Cardiac muscle cell (in vitro differentiated cells and primary cell): ENCODE measurements around the gene PLXND1. TPM values are rescaled to one million over a fixed set of nuclear protein-coding genes. Genes with fewer than 3 reads are reported as not detected.

ENCODE experiments used
- DNase-seq, 2 donors: peaks; one replicate each; pipeline versions ENCODE4 v3.0.0 to v3.0.0-alpha.2; 2010 to 2017; ENCODE audit warnings: low read depth in 1 of 2, low spot score in 1 of 2
- H3K27ac ChIP-seq: fragments of 200-600 bp; sonication (generic); 2 replicates; pipeline ENCODE4 v1.5.1; 2016
- H3K27me3 ChIP-seq: fragments of 200-600 bp; sonication (generic); 2 replicates; pipeline ENCODE4 v1.6.0; 2016; ENCODE audit warnings: control low read depth
- H3K36me3 ChIP-seq: fragments of 200-600 bp; sonication (generic); 2 replicates; pipeline ENCODE4 v1.5.1; 2016; ENCODE audit warnings: control low read depth
- H3K4me1 ChIP-seq: fragments of 200-600 bp; sonication (generic); 2 replicates; pipeline ENCODE4 v1.8.1; 2017; ENCODE audit warnings: low read depth, mild to moderate bottlenecking, mixed run types
- H3K4me3 ChIP-seq: fragments of 200-600 bp; sonication (generic); 2 replicates; pipeline ENCODE4 v1.5.1; 2016; ENCODE audit warnings: mild to moderate bottlenecking
- H3K9me3 ChIP-seq: fragments of 200-600 bp; sonication (generic); 2 replicates; pipeline ENCODE4 v1.5.1; 2017; ENCODE audit warnings: low read depth, mild to moderate bottlenecking, control low read depth
- polyA plus RNA-seq: library from polyadenylated mRNA; unstranded; fragments of >200 nt; fragmentation: Nextera tagmentation; extraction: Ambion mirVana; gene quantifications from 2 replicates; pipeline ENCODE4 v1.2.1, GENCODE V29; 2016
- total RNA-seq: library from RNA; depleted of rRNA; stranded (reverse); fragments of >200 nt; gene quantifications from 2 replicates; pipeline ENCODE4 v1.2.3, GENCODE V29; 2016
- TF ChIP-seq, protein P1 (sequence below): IDR thresholded peaks from 2 replicates; pipeline ENCODE4 v1.5.1; 2012; ENCODE audit warnings: low read depth, mild to moderate bottlenecking, low read length

The PLXND1 gene, protein sequence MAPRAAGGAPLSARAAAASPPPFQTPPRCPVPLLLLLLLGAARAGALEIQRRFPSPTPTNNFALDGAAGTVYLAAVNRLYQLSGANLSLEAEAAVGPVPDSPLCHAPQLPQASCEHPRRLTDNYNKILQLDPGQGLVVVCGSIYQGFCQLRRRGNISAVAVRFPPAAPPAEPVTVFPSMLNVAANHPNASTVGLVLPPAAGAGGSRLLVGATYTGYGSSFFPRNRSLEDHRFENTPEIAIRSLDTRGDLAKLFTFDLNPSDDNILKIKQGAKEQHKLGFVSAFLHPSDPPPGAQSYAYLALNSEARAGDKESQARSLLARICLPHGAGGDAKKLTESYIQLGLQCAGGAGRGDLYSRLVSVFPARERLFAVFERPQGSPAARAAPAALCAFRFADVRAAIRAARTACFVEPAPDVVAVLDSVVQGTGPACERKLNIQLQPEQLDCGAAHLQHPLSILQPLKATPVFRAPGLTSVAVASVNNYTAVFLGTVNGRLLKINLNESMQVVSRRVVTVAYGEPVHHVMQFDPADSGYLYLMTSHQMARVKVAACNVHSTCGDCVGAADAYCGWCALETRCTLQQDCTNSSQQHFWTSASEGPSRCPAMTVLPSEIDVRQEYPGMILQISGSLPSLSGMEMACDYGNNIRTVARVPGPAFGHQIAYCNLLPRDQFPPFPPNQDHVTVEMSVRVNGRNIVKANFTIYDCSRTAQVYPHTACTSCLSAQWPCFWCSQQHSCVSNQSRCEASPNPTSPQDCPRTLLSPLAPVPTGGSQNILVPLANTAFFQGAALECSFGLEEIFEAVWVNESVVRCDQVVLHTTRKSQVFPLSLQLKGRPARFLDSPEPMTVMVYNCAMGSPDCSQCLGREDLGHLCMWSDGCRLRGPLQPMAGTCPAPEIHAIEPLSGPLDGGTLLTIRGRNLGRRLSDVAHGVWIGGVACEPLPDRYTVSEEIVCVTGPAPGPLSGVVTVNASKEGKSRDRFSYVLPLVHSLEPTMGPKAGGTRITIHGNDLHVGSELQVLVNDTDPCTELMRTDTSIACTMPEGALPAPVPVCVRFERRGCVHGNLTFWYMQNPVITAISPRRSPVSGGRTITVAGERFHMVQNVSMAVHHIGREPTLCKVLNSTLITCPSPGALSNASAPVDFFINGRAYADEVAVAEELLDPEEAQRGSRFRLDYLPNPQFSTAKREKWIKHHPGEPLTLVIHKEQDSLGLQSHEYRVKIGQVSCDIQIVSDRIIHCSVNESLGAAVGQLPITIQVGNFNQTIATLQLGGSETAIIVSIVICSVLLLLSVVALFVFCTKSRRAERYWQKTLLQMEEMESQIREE (N-terminal part only)
- 24.6 and 56.5 TPM in 2 replicates for total RNA-seq
- 15.0 and 30.3 TPM in 2 replicates for polyA plus RNA-seq

DNA sequence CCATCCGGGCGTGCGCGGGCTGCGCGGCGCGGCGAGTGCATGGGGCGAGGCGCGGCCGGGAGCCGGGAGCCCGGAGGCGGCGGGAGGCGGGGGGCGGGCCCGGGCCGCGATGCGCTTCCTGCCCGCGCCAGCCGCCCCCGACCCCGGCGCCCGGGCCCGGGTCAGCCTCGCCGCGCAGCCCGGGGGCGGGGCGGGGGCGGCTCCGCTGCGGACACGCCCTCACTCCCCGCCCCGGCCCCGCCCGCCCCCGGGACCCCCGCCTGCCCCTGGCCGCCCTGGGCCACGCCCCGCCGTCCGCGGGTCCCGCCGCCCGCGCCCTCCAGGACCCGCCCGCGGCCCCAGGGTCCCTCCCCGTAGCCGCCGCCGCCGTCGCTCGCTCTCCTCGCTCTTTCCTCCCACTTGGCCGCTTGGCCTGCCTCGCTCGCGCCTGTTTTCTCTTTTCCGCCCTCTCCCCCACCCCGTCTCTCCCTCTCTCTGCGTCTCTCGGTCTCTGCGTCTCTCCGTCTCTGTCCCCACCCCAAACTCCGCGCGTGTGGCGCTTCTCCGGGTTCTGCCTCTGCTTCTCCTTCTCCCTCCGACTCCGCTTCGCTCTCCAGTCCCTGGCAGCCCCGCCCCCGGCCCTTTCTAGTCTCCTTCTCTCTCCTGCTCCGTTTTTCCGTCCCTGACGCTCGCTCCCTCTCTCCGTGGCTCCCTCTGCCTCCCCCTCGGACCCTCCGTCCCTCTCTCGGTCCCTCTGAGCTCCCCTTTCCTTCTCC lies at the start of gene PLXND1:
PLXND1 (minus strand) TSS at position 41 of the 755 bp plus-strand sequence; CDS start at position 4, 37 bp downstream.
- Histone ChIP-seq H3K36me3 (no peaks in the 10 kb centered on the region), H3K27ac (no peak within 1 kb of the TSS), H3K4me3 (peak within 1 kb of the TSS; percentile 53), H3K27me3 (peaks cover 24% of the 10 kb centered on the region), H3K4me1 (peaks cover 17% of the 10 kb centered on the region), H3K9me3 (no peaks in the 10 kb centered on the region)
- peak; percentile 77 to 86 for DNase-seq
- TF ChIP-seq, protein P1, sequence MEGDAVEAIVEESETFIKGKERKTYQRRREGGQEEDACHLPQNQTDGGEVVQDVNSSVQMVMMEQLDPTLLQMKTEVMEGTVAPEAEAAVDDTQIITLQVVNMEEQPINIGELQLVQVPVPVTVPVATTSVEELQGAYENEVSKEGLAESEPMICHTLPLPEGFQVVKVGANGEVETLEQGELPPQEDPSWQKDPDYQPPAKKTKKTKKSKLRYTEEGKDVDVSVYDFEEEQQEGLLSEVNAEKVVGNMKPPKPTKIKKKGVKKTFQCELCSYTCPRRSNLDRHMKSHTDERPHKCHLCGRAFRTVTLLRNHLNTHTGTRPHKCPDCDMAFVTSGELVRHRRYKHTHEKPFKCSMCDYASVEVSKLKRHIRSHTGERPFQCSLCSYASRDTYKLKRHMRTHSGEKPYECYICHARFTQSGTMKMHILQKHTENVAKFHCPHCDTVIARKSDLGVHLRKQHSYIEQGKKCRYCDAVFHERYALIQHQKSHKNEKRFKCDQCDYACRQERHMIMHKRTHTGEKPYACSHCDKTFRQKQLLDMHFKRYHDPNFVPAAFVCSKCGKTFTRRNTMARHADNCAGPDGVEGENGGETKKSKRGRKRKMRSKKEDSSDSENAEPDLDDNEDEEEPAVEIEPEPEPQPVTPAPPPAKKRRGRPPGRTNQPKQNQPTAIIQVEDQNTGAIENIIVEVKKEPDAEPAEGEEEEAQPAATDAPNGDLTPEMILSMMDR, result no peak

DNA sequence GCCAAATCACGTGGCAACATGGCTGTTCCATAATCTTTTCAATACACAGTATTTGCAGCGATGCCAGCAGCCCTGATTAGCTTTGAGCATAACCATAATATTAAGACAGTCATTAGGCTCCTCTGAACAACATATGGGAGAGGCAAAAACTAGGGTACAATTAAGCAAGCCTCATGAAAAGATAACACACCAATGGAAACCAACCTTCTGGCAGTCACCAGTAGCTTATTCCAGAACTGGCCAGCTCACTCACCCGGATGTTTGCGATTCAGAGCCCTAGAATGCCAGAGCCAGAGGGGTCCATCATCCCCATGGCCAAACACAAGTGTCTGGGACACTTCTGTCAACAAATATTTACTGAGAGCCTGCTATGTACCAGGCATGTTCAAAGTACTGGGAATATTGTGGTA lies 48.8 kb upstream of the PLXND1 start:
- H3K27me3 ChIP-seq, result no peaks in the 10 kb centered on the region
- no peaks in the 10 kb centered on the region for H3K4me1 ChIP-seq
- H3K36me3 ChIP-seq, result no peaks in the 10 kb centered on the region
- H3K4me3 ChIP-seq, result no peak overlapping the region
- DNase-seq, result no peak
- H3K27ac ChIP-seq, result no peak overlapping the region
- no peaks in the 10 kb centered on the region for H3K9me3 ChIP-seq
- TF ChIP-seq, protein P1, result no peak

DNA sequence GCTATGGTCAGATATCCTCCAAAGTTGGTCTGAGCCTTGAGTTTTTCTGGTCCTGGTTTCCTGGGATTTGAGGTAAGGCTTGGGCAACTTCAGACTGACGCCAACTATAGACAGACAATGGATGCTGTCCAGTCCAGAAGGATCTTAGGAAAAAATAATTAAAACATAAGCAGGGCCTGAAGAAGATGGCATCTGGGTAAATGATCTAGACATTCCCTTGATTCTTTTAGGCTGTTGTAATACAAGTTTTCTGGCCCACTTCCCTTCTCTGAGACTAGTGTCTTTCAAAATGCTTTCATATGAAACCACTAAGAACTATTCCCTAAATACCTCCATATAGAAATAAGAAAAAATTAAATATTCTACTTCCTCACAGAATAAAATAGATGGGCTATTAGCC lies 47.7 kb upstream of the PLXND1 start:
- no peaks in the 10 kb centered on the region for H3K9me3 ChIP-seq
- H3K36me3 ChIP-seq, result no peaks in the 10 kb centered on the region
- no peak overlapping the region for H3K4me3 ChIP-seq
- H3K27ac ChIP-seq, result no peak overlapping the region
- no peaks in the 10 kb centered on the region for H3K27me3 ChIP-seq
- TF ChIP-seq, protein P1, result no peak
- DNase-seq, result peak in 1 of 2 donors; percentile 60
- no peaks in the 10 kb centered on the region for H3K4me1 ChIP-seq

DNA sequence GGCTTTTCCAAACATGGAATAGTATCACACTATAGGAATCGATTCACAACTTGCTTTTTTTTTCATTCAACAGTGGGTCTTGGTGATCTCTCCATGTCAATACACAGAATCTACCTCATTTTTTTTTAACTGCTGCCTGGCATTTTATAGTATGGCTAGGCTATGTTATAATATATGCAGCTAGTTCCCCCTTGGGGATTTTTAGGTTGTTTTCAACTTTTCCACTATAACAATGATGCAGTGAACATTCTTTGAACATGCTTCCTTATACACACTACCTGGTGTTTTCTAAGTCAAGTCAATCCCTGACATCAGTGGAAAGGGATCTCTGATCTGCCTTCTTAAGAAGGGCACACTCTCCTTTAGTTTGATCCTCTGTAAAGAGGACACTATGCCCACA lies 46.5 kb upstream of the PLXND1 start:
- H3K27ac ChIP-seq, result no peak overlapping the region
- no peaks in the 10 kb centered on the region for H3K4me1 ChIP-seq
- H3K27me3 ChIP-seq, result no peaks in the 10 kb centered on the region
- TF ChIP-seq, protein P1, result no peak
- no peak for DNase-seq
- no peaks in the 10 kb centered on the region for H3K36me3 ChIP-seq
- no peak overlapping the region for H3K4me3 ChIP-seq
- H3K9me3 ChIP-seq, result no peaks in the 10 kb centered on the region
